HUES48 (cell line): ENCODE data around the gene EDEM1.

Experiments
- H3K27ac ChIP-seq: one replicate; pipeline ENCODE4 v1.7.0; 2013; ENCODE audit warnings: low read depth, low read length, inconsistent platforms
- H3K27me3 ChIP-seq: 2 replicates; pipeline ENCODE4 v1.6.1; 2013; ENCODE audit warnings: mild to moderate bottlenecking, low read length; ENCODE audit not compliant: control insufficient read depth, insufficient read depth
- H3K36me3 ChIP-seq: 2 replicates; pipeline ENCODE4 v1.6.1; 2013; ENCODE audit warnings: low read length; ENCODE audit not compliant: control insufficient read depth, insufficient read depth
- H3K4me1 ChIP-seq: 2 replicates; pipeline ENCODE4 v1.6.1; 2013; ENCODE audit warnings: mild to moderate bottlenecking, low read length; ENCODE audit not compliant: control insufficient read depth, insufficient read depth
- H3K4me3 ChIP-seq: 2 replicates; pipeline ENCODE4 v1.5.1; 2013; ENCODE audit warnings: mild to moderate bottlenecking, low read depth, low read length
- H3K9ac ChIP-seq: 2 replicates; pipeline ENCODE4 v1.6.1; 2013; ENCODE audit warnings: mild to moderate bottlenecking, low read depth, low read length, moderate library complexity
- H3K9me3 ChIP-seq: 2 replicates; pipeline ENCODE4 v1.6.1; 2013; ENCODE audit warnings: low read length; ENCODE audit not compliant: control insufficient read depth, insufficient read depth

Gene EDEM1

DNA sequence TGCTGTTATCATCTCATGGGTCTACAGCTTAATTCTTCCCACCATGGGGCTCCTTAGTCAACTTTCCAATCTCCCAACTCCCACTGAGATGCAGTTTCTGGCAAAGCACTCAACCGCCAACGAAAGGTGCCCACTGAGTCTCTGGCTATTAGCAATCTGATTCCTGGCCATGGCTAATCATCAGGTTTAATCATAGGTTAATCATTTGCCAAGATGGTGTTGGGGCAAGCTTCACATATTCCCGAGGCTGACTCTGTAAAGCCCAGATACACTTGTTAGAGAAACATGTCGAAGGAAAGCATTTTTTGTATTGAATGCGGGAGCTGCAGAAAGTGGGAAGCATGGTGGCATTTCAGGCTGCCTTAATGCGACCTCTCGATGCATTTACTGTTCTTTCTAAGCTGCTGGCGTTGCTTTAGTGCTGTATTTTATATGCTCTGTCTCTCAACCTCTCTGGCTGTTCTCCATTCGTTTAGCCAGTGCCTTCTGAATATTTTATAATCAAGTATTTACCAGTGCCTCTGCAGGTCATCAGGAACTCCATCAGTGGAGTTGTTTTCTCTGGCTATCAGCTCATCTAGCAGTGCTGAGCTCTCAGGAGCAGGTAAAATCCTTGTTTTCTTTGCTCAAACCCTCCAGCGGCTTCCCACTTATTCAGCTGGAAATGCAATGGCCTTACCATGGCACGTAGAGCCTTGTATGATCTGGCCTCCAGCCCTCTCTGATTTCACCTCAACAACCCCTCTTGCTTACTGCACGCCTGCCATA, 67.0 kb downstream of the EDEM1 start:
- Histone ChIP-seq H3K4me3 (no peak overlapping the region), H3K9me3 (no peaks in the 10 kb centered on the region), H3K9ac (no peak overlapping the region), H3K27ac (no peak overlapping the region), H3K36me3 (no peaks in the 10 kb centered on the region), H3K27me3 (no peaks in the 10 kb centered on the region), H3K4me1 (no peaks in the 10 kb centered on the region)

DNA sequence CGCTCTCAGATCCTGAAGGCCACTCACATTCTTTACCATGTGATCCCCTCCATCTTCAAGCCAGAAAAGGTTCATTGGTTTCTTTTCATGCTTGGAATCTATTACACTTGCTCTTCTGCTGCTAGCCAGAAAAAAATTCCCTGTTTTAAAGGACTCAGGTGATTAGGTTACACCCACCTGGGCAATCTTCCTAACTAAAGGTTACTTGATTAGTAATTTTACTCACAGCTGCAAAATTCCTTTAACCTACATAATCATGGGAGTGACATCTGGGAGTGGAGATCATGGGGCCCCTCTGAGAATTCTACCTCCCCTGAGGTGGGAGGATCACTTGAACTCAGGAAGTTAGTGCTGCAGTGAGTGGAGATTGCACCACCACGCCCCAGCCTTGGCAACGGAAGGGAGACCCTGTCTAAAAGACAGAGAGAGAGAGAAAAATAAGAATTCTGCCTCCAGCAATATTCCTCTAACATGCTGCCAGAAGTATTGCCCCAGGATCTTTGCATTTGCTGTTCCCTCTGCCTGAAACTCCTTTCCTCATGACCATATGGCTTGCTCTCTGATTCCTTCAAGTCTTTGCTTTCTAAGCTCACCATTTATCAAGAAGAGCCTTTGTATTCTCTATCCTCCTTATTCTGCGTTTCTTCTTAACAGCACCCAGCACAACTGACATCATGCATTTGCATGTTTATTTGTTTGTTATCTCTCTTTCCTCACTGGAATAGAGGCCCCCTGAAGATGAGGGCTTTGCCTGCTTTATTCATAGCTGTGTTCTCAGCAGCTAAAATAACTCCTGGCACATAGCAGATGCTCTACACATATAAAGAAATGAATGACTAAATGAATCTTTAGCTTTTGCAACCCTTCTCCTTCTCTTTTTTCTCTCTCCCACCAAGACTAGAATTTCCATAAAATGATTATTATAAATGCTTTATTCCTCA, 68.2 kb downstream of the EDEM1 start:
- Histone ChIP-seq H3K9me3 (no peaks in the 10 kb centered on the region), H3K4me3 (no peak overlapping the region), H3K9ac (no peak overlapping the region), H3K36me3 (no peaks in the 10 kb centered on the region), H3K27me3 (no peaks in the 10 kb centered on the region), H3K27ac (no peak overlapping the region), H3K4me1 (no peaks in the 10 kb centered on the region)

DNA sequence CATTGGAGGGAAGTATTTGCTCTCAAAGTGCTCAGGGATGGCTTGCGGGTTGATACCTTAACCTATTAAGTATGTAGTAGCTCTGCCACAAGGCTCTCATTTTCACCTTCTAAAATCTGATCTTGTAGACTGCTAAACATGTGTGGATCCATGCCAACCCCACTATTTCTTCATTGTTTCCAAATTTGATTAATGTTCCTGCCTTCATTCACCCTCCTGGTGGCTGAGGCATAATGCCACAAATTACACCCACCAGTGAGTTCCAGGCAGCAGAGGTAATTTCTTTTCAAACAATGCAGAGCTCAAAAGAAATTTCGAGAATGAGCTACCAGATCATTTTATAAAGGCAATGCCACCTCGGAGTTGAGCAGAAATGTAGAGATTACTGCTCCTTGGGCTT, 71.0 kb downstream of the EDEM1 start:
- H3K4me1 ChIP-seq: no peaks in the 10 kb centered on the region
- no peak overlapping the region for H3K9ac ChIP-seq
- no peaks in the 10 kb centered on the region for H3K9me3 ChIP-seq
- H3K36me3 ChIP-seq: no peaks in the 10 kb centered on the region
- no peaks in the 10 kb centered on the region for H3K27me3 ChIP-seq
- H3K27ac ChIP-seq: no peak overlapping the region
- H3K4me3 ChIP-seq: no peak overlapping the region

DNA sequence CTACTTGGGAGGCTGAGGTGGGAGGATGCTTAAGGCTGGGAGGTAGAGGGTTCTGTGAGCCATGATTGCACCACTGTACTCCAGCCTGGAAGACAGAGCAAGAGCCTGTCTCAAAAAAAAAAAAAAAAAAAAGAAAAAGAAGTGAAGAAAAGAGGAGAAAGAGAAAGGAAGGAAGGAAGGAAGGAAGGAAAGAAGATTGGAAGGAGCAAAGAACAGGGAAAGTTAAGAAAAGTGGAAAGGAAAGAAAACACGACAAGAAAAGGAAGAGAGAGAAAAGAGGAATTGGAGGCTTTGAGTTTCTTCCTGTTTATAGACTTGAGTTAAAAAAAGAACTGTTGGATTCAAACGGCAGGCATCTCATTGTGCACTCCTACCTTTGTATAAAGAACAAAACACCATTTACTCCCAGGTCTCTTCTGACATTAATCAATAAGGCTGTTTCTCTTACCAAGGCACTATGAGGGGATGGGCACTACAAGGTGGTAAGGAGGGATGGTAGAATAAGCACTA, 73.5 kb downstream of the EDEM1 start:
- Histone ChIP-seq H3K4me3 (no peak overlapping the region), H3K36me3 (no peaks in the 10 kb centered on the region), H3K27ac (no peak overlapping the region), H3K9me3 (no peaks in the 10 kb centered on the region), H3K4me1 (no peaks in the 10 kb centered on the region), H3K27me3 (no peaks in the 10 kb centered on the region), H3K9ac (no peak overlapping the region)

DNA sequence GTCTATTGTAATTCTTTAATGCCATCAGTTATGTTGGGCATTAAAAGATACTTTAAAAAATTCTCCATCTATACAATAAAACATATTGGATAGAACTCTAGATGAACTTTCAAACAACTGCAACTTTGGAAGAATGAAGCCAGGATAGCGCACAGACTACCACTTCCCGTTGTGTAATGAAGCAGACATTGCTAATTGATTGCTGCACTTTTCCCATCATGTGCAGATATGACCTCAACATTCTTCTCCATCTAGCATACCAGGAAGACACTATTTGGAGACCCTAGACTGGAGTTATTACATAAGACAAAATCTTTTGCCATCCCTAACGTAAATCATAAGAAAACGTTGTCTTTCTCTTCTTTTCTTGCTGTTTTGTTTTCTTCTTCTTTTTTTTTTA, 75.0 kb downstream of the EDEM1 start:
- no peaks in the 10 kb centered on the region for H3K9me3 ChIP-seq
- no peaks in the 10 kb centered on the region for H3K27me3 ChIP-seq
- H3K4me3 ChIP-seq: no peak overlapping the region
- H3K27ac ChIP-seq: no peak overlapping the region
- H3K4me1 ChIP-seq: no peaks in the 10 kb centered on the region
- H3K9ac ChIP-seq: no peak overlapping the region
- no peaks in the 10 kb centered on the region for H3K36me3 ChIP-seq

DNA sequence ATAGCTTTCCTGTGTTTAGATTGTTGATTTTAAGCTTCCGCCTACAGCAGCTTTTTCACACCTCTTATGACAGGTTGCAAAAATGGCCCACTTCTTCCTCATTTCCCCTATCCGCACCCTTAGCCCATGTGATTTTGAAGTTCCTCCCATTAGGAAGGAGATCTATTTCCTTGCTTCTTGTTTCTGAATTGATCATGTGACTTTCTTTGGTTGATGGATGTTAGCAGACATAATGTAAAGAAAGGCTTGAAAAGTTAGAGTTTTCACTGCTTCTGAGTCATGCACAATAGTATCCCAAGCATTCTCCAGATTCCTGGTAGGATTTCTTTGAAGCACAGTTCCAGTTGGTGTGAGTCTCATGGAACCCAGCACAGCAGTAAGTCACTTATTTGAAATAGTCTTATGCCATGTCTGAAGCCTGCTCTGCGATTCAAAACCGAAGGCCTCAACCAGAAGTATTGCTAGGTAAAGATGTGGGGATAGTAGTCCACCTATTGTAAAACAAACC, 76.6 kb downstream of the EDEM1 start:
- H3K4me3 ChIP-seq: no peak overlapping the region
- no peaks in the 10 kb centered on the region for H3K9me3 ChIP-seq
- H3K27ac ChIP-seq: no peak overlapping the region
- no peaks in the 10 kb centered on the region for H3K36me3 ChIP-seq
- no peaks in the 10 kb centered on the region for H3K27me3 ChIP-seq
- H3K9ac ChIP-seq: no peak overlapping the region
- H3K4me1 ChIP-seq: no peaks in the 10 kb centered on the region

DNA sequence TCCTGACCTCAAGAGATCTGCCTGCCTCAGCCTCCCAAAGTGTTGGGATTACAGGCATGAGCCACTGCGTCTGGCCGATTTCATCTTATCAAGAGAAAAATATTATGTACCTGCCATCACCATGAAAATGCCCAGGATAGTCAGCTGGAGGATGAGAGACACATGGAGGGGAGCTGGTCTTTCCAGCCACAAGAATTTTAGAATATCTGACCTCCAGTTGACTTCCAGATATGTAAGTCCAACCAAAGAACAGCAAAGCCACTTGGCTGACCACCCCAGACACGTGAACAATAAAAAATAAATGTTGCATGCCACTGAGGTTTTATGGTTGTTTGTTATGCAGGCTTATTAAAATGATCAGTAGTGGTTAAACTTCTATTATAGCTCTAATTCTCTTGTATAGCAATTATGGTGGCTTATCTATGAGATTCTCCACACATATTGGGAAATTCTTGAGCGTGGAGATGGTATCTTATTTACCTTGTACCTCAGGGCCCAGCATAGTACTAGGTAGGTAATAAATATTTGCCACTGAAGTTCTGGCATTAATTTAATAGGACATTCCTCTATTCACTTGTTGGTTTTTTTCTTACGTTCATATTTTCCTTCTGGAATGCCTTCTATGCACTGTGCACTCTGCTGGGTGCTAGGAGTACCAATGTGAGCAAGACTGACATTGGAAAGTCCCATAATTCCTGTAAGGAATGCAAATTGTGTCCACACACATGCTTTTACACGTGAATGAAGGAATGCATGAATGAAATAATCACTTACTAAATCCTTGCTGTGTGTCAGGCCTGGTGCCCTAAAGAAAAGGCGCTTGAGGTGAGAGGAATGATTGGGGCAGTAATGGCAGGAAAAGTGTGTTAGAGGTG, 77.6 kb downstream of the EDEM1 start:
- no peaks in the 10 kb centered on the region for H3K27me3 ChIP-seq
- H3K27ac ChIP-seq: no peak overlapping the region
- no peak overlapping the region for H3K4me3 ChIP-seq
- H3K9ac ChIP-seq: no peak overlapping the region
- H3K9me3 ChIP-seq: no peaks in the 10 kb centered on the region
- H3K36me3 ChIP-seq: no peaks in the 10 kb centered on the region
- H3K4me1 ChIP-seq: no peaks in the 10 kb centered on the region

DNA sequence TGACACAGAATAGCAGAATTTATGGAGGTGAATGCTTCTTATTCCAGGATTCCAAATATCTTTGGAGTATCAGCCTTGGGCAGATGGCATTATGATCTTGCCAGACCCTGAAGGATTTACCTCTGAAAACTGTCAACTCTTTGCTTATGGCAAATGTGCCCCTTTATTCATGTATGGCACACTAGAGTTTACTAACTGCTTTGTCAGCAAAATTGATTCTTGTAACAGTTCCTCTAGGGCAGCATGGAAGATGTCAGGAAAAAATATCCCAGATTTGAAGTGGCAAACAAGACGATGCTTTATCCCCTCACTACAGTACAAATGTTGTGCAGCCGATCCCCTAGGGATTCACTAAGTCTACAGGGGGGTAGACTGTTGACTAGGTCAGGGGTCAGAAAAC, 79.7 kb downstream of the EDEM1 start:
- H3K4me1 ChIP-seq: no peaks in the 10 kb centered on the region
- H3K27me3 ChIP-seq: no peaks in the 10 kb centered on the region
- H3K27ac ChIP-seq: no peak overlapping the region
- H3K9ac ChIP-seq: no peak overlapping the region
- H3K4me3 ChIP-seq: no peak overlapping the region
- no peaks in the 10 kb centered on the region for H3K36me3 ChIP-seq
- no peaks in the 10 kb centered on the region for H3K9me3 ChIP-seq

DNA sequence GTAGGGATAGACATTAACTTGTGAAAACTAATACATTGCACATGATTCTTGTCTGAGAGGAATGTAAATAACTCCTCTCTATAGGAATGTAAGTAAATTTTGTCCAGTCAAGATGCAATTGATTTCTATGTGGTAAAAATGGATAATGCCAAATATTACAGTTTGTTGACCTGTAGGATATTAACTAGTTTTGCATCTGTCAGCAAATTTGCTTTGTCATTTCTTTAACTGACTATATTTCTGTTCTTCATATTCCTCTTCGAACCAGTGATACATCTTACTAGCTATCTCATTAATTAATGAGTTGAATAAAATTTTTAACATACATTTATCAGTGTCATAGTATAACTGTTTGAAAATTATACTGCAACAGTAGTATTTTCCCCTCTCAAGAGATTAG, 80.4 kb downstream of the EDEM1 start:
- no peak overlapping the region for H3K4me3 ChIP-seq
- no peaks in the 10 kb centered on the region for H3K4me1 ChIP-seq
- no peak overlapping the region for H3K9ac ChIP-seq

More for the DNA sequence above, 80.4 kb downstream of the EDEM1 start:
- Histone ChIP-seq H3K36me3 (no peaks in the 10 kb centered on the region), H3K27me3 (no peaks in the 10 kb centered on the region), H3K27ac (no peak overlapping the region), H3K9me3 (no peaks in the 10 kb centered on the region)
